CD4-positive, alpha-beta T cell treated with Interleukin-12 subunit alpha and Interleukin-12 subunit beta, for 1 hour (primary cell): ENCODE results near the gene MAP7D1.
"Not testable (repeated sequence)": the region's sequence is repeated elsewhere in the genome, so short reads cannot be mapped to it uniquely, and the experiment has no call there.

Experiments
- DNase-seq: peaks from one replicate; pipeline ENCODE4 v3.0.0-alpha.2; 2020

MAP7D1 gene

GRCh38 chr1:36206323-36206858 is 50.4 kb downstream of the MAP7D1 start:
- DNase-seq: no peak

- DNase-seq: no peak
These were observed 51.4 kb downstream of the MAP7D1 start for GRCh38 chr1:36207339-36207738.

GRCh38 chr1:36208978-36209703 is 53.2 kb downstream of the MAP7D1 start:
- DNase-seq: no peak

GRCh38 chr1:36211307-36211706 is 55.3 kb downstream of the MAP7D1 start:
- no peak for DNase-seq

GRCh38 chr1:36211841-36212240 is 55.9 kb downstream of the MAP7D1 start:
- no peak for DNase-seq

- no peak for DNase-seq
These were observed 56.8 kb downstream of the MAP7D1 start for GRCh38 chr1:36212782-36213181.

GRCh38 chr1:36217670-36218069 is 61.7 kb downstream of the MAP7D1 start:
- no peak for DNase-seq

- not testable (repeated sequence) for DNase-seq
These were observed 65.9 kb downstream of the MAP7D1 start for GRCh38 chr1:36221901-36222300.

GRCh38 chr1:36222481-36223380 is 66.8 kb downstream of the MAP7D1 start:
- DNase-seq: no peak

- peak; percentile 71 for DNase-seq
These were observed 67.5 kb downstream of the MAP7D1 start for GRCh38 chr1:36223381-36223995.

- DNase-seq: peak; percentile 100
These were observed 68.1 kb downstream of the MAP7D1 start, which contains the start of gene THRAP3 for GRCh38 chr1:36223996-36224536. TSS of gene THRAP3 (plus strand) at chr1:36224443. CDS start at chr1:36282564, 58,121 bp downstream.

- no peak for DNase-seq
These were observed 68.8 kb downstream of the MAP7D1 start for GRCh38 chr1:36224537-36225282.

GRCh38 chr1:36225283-36225899 is 69.4 kb downstream of the MAP7D1 start:
- no peak for DNase-seq

GRCh38 chr1:36230279-36230678 is 74.3 kb downstream of the MAP7D1 start:
- not testable (repeated sequence) for DNase-seq
